ENCODE measurements around the gene CYB561D1. TPM values are rescaled to one million over a fixed set of nuclear protein-coding genes. Genes with fewer than 3 reads are reported as not detected.

CYB561D1 gene, protein sequence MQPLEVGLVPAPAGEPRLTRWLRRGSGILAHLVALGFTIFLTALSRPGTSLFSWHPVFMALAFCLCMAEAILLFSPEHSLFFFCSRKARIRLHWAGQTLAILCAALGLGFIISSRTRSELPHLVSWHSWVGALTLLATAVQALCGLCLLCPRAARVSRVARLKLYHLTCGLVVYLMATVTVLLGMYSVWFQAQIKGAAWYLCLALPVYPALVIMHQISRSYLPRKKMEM
- total RNA-seq (2022; extraction: Qiagen RNA extraction; ENCODE audit: low read depth): 3.5 to 5.0 TPM (median 4.4 TPM) in 5 replicates

GRCh38 chr1:109493805-109494539 is at the start of gene CYB561D1:
Gene CYB561D1, plus strand, starts transcription at chr1:109494094. Its CDS starts 46 bp downstream, at chr1:109494140.

DNA sequence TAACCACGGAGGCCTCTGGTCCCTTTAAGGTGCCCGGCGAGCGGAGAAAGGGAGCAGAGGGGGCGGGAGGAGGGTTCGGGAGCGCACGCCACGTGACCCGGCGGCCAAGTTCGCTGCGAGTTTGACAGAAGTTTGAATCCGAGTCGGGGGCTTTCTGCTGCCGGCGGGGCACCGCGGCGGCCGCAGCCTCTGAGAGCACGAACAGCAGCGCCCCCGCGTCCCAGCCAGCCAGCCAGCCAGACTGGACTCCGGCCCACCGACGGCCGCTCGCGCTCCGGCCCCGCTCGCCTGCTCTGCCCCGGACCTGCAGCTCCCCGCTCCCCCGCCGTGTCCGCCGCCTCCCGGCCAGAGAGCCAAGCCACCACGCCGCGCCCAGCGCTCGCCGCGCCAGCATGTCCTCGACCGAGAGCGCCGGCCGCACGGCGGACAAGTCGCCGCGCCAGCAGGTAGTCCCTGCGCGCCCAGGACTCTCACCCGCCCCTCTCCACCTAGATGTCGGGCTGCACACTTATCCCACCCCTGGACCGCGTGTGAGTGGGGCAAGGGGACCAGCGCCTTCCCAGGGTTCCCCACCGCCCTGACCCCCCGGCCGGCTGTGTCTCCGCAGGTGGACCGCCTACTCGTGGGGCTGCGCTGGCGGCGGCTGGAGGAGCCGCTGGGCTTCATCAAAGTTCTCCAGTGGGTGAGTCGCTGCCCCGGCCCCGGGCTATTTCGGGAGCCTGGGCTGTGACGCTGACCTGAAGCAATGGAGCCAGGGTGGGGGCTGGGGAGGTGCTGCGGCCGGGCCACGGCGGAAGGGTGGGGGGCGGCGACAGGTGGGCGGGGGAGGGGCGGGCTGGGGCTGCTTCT is 27.2 kb upstream of the CYB561D1 start, which contains the start of gene SYPL2:
TSS of gene SYPL2 (plus strand) at position 95 of the 849 bp plus-strand sequence. CDS start at position 393, 298 bp downstream.

GRCh38 chr1:109483672-109484518 is 10.0 kb upstream of the CYB561D1 start, which contains the start of gene ATXN7L2:
Gene ATXN7L2, plus strand, starts transcription at chr1:109483905. Its CDS starts 49 bp downstream, at chr1:109483954.

GRCh38 chr1:109509176-109510134 is 15.6 kb downstream of the CYB561D1 start, which contains the start of gene AMIGO1:
Gene AMIGO1, minus strand, starts transcription at chr1:109509727. Its CDS starts 815 bp downstream, at chr1:109508912.

GRCh38 chr1:109539676-109540075 is 45.8 kb downstream of the CYB561D1 start, which contains the start of gene GPR61:
Gene GPR61, plus strand, starts transcription at chr1:109539872. Its CDS starts 3,151 bp downstream, at chr1:109543023.

GRCh38 chr1:109548321-109549267 is 54.7 kb downstream of the CYB561D1 start, which contains the start of gene GNAI3:
Gene GNAI3, plus strand, starts transcription at chr1:109548615. Its CDS starts 106 bp downstream, at chr1:109548721.

Other genes starting within 250 kb of the CYB561D1 start
- gene CELSR2, start 244.6 kb upstream of the CYB561D1 start, total RNA-seq (2022; extraction: Qiagen RNA extraction; ENCODE audit: low read depth): 3.6 to 5.9 TPM (median 5.2 TPM) in 5 replicates
- gene PSRC1, start 210.9 kb upstream of the CYB561D1 start, total RNA-seq (2022; extraction: Qiagen RNA extraction; ENCODE audit: low read depth): 17.3 to 26.9 TPM (median 24.6 TPM) in 5 replicates
- gene MYBPHL, start 187.1 kb upstream of the CYB561D1 start, total RNA-seq (2022; extraction: Qiagen RNA extraction; ENCODE audit: low read depth): not detected in 5 replicates
- gene SORT1, start 96.2 kb upstream of the CYB561D1 start, total RNA-seq (2022; extraction: Qiagen RNA extraction; ENCODE audit: low read depth): 3.0 to 4.8 TPM (median 3.8 TPM) in 5 replicates
- 102 to 125 TPM (median 116 TPM) in 5 replicates for gene PSMA5, start 67.6 kb upstream of the CYB561D1 start, total RNA-seq (2022; extraction: Qiagen RNA extraction; ENCODE audit: low read depth)
- gene SYPL2, start 27.5 kb upstream of the CYB561D1 start, total RNA-seq (2022; extraction: Qiagen RNA extraction; ENCODE audit: low read depth): 0.06 to 0.13 TPM (median 0.10 TPM) in 4 of 5 replicates, not detected in the other
- 1.6 to 2.8 TPM (median 2.3 TPM) in 5 replicates for gene ATXN7L2, start 10.2 kb upstream of the CYB561D1 start, total RNA-seq (2022; extraction: Qiagen RNA extraction; ENCODE audit: low read depth)
- 1.1 to 1.4 TPM (median 1.2 TPM) in 5 replicates for gene AMIGO1, start 15.6 kb downstream of the CYB561D1 start, total RNA-seq (2022; extraction: Qiagen RNA extraction; ENCODE audit: low read depth)
- not detected in 5 replicates for gene GPR61, start 45.8 kb downstream of the CYB561D1 start, total RNA-seq (2022; extraction: Qiagen RNA extraction; ENCODE audit: low read depth)
- gene GNAI3, start 54.5 kb downstream of the CYB561D1 start, total RNA-seq (2022; extraction: Qiagen RNA extraction; ENCODE audit: low read depth): 2.8 to 5.3 TPM (median 5.1 TPM) in 5 replicates
- gene GNAT2, start 125.5 kb downstream of the CYB561D1 start, total RNA-seq (2022; extraction: Qiagen RNA extraction; ENCODE audit: low read depth): 0.23 to 0.30 TPM in 2 of 5 replicates, not detected in the others
- gene AMPD2, start 125.7 kb downstream of the CYB561D1 start, total RNA-seq (2022; extraction: Qiagen RNA extraction; ENCODE audit: low read depth): 24.4 to 31.6 TPM (median 29.2 TPM) in 5 replicates
- gene GSTM4, start 162.0 kb downstream of the CYB561D1 start, total RNA-seq (2022; extraction: Qiagen RNA extraction; ENCODE audit: low read depth): 8.5 to 10.0 TPM (median 9.6 TPM) in 5 replicates
- 3.0 to 4.6 TPM (median 3.9 TPM) in 5 replicates for gene GSTM2, start 174.0 kb downstream of the CYB561D1 start, total RNA-seq (2022; extraction: Qiagen RNA extraction; ENCODE audit: low read depth)
- not detected in 5 replicates for gene GSTM1, start 193.7 kb downstream of the CYB561D1 start, total RNA-seq (2022; extraction: Qiagen RNA extraction; ENCODE audit: low read depth)
- not detected in 5 replicates for gene GSTM5, start 218.2 kb downstream of the CYB561D1 start, total RNA-seq (2022; extraction: Qiagen RNA extraction; ENCODE audit: low read depth)
- gene GSTM3, start 246.9 kb downstream of the CYB561D1 start, total RNA-seq (2022; extraction: Qiagen RNA extraction; ENCODE audit: low read depth): 22.5 to 32.1 TPM (median 24.6 TPM) in 5 replicates